ENCODE results near the gene CDC42BPA.

DNA sequence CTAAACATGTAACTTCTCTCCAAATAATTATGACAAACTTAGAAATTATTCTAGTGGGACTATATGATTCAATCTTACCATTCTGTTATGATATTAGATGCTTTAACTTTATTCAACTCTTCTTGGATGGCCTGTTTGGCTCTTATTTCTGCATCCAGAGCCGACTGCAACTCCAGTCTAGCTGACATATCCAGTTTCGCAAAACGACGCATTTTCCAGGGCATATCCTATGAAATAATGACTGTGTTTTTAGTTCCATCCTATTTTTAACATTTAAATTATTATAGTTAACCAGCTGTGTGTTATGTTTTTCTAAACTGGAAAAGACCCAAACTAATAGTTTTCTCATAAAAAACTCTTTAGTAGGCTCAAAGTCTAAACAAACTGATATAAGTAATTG lies 244.5 kb downstream of the CDC42BPA start:
- no peak for TF ChIP-seq CTCF (IDR thresholded peaks at IDR 0.05)
- TF ChIP-seq POLR2AphosphoS5 (IDR thresholded peaks at IDR 0.05), result no peak
- TF ChIP-seq POLR2A (IDR thresholded peaks at IDR 0.05), result no peak
